ENCODE measurements around the gene COX11. TPM values are rescaled to one million over a fixed set of nuclear protein-coding genes. Genes with fewer than 3 reads are reported as not detected.

COX11 gene
- total and polyA plus RNA-seq, 2 experiments from 2014 or later, result 63.6 to 96.9 TPM

DNA sequence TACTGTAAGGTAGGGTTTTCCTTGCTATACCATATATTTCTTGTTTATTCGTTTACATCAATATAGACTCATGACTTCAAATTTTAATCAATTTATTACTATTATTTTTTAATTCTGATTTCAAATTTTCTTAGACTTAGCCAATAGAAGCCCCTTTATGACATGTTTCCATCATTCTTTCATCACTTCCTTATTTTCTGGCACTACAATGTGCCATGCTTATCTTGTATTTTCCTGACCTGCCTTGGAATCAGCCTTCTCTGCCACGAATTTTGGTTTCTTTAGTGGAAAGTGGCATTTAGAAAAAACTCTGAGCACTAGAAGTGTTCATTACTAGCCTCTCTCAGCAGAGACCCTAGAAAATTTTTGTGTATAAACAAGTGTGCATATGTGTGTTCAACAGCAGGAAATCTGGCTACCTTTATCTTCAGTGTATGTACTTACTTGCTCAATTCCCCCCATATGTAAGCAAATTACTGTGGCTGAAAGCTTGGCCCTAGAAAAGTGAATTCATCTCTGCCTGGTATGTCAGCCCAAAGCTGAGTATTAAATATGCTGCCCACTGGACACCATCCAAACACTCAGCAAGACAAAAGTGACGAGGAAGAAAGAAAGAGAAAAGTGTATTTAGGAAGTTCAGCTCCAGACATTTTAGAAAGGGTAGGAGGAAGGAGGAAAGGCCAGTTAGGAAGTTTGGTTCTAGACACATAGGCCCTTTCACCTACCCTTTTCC is 4.1 kb upstream of the COX11 start:
- Histone ChIP-seq H3K27me3 (no peaks in the 10 kb centered on the region), H3K4me1 (ENCODE audit: low read depth) (peaks cover 4% of the 10 kb centered on the region), H3K4me3 (no peak overlapping the region), H3K36me3 (no peaks in the 10 kb centered on the region), H3K9me3 (ENCODE audit: low read depth) (no peaks in the 10 kb centered on the region), H3K27ac (no peak overlapping the region)
- TF ChIP-seq, protein P1, sequence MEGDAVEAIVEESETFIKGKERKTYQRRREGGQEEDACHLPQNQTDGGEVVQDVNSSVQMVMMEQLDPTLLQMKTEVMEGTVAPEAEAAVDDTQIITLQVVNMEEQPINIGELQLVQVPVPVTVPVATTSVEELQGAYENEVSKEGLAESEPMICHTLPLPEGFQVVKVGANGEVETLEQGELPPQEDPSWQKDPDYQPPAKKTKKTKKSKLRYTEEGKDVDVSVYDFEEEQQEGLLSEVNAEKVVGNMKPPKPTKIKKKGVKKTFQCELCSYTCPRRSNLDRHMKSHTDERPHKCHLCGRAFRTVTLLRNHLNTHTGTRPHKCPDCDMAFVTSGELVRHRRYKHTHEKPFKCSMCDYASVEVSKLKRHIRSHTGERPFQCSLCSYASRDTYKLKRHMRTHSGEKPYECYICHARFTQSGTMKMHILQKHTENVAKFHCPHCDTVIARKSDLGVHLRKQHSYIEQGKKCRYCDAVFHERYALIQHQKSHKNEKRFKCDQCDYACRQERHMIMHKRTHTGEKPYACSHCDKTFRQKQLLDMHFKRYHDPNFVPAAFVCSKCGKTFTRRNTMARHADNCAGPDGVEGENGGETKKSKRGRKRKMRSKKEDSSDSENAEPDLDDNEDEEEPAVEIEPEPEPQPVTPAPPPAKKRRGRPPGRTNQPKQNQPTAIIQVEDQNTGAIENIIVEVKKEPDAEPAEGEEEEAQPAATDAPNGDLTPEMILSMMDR (IDR thresholded peaks at IDR 0.05; ENCODE audit: low read depth, low read length), result no peak
- peak in 1 of 2 donors; percentile 30 for DNase-seq (ENCODE audit: low read depth in 1 of 2, low spot score in 1 of 2)

DNA sequence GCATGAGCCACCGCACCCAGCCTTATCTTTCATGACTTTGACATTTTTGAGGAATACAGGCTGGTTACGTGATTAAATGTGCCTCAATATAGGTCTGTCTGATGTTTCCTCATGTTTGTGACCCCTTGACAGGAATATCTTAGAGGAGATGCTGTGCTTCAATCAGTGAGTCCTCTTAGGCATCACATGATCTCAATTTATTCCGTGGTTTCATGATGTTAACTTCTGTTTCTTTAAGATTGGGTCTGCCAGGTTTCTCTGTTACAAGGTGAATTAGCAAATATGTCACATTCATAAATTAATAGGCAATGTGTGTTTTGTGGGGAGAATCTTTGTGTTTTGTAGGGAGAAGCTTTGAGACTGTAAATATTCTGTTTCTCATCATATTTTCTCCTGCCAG is 3.4 kb upstream of the COX11 start:
- no peak overlapping the region for H3K27ac ChIP-seq
- H3K36me3 ChIP-seq, result no peaks in the 10 kb centered on the region
- peaks cover 7% of the 10 kb centered on the region for H3K4me1 ChIP-seq (ENCODE audit: low read depth)
- no peak for DNase-seq (ENCODE audit: low read depth in 1 of 2, low spot score in 1 of 2)
- no peaks in the 10 kb centered on the region for H3K27me3 ChIP-seq
- H3K4me3 ChIP-seq, result no peak overlapping the region
- no peaks in the 10 kb centered on the region for H3K9me3 ChIP-seq (ENCODE audit: low read depth)
- TF ChIP-seq, protein P1 (IDR thresholded peaks at IDR 0.05; ENCODE audit: low read depth, low read length), result no peak

DNA sequence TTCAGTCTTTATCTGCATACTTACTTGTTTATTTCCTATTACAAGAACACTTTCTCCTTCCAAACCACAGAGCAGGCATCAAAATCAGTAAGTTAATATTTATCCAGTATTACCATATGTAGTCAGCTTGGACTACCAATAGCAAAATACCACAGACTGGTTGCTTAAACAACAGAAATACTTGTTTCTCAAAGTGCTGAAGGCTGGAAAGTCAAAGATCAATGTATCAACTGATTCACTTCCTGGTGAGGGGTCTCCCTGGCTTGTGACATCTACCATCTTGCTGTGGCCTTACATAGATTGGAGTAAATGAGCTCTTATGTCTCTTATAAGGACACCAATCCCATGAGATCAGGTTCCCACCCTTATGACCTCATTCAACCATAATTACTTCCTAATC is 2.7 kb upstream of the COX11 start:
- no peaks in the 10 kb centered on the region for H3K9me3 ChIP-seq (ENCODE audit: low read depth)
- TF ChIP-seq, protein P1 (IDR thresholded peaks at IDR 0.05; ENCODE audit: low read depth, low read length), result no peak
- H3K27me3 ChIP-seq, result no peaks in the 10 kb centered on the region
- H3K4me3 ChIP-seq, result no peak overlapping the region
- H3K4me1 ChIP-seq (ENCODE audit: low read depth), result peaks cover 7% of the 10 kb centered on the region
- no peaks in the 10 kb centered on the region for H3K36me3 ChIP-seq
- H3K27ac ChIP-seq, result no peak overlapping the region
- DNase-seq (ENCODE audit: low read depth in 1 of 2, low spot score in 1 of 2), result no peak

DNA sequence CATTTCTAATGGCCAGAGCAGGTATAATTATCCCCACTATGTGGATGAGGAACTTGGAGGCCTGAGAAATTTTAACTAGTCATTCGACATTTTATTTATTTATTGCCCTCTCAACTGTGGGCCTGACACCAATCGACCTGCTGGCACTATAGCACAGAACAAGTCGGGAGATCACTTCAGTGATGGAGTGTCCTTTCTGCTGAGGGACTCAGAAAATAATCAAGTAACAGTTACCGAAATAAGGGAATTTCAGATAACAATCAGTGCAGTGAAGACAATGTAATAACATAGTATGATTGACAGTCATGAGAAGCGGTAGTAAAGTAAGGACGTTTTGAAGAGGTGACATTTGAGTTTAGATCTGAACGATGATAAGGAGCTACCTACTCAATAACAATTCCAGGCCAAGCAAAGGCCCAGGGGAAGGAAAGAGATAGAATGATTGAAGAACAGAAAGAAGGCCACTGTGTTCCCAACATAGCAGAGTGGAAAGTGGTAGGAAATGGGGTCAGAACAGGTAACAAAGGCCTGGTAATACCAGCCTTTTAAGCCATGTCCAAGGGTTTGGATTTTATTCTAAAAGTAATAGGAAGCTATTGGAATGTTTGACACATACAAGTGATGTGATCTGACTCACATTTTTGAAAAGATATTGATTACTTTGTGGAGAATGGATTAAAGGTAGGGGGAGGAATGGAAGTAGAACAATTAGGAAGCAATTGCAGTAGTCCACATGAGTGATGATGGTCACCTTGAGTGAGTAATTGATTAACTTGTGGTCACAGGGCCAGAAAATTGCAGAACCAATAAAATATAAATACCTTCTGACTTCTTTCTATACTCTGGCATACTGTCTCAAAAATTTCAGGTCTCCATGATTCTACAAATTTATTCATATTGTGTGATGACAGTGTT is 1.5 kb upstream of the COX11 start:
- TF ChIP-seq, protein P1 (IDR thresholded peaks at IDR 0.05; ENCODE audit: low read depth, low read length), result no peak
- H3K27me3 ChIP-seq, result no peaks in the 10 kb centered on the region
- peaks cover 7% of the 10 kb centered on the region for H3K4me1 ChIP-seq (ENCODE audit: low read depth)
- DNase-seq (ENCODE audit: low read depth in 1 of 2, low spot score in 1 of 2), result no peak
- peak overlapping the region; percentile 99 for H3K4me3 ChIP-seq
- no peaks in the 10 kb centered on the region for H3K9me3 ChIP-seq (ENCODE audit: low read depth)
- peaks cover under 1% of the 10 kb centered on the region for H3K36me3 ChIP-seq
- peak overlapping the region; percentile 89 for H3K27ac ChIP-seq

DNA sequence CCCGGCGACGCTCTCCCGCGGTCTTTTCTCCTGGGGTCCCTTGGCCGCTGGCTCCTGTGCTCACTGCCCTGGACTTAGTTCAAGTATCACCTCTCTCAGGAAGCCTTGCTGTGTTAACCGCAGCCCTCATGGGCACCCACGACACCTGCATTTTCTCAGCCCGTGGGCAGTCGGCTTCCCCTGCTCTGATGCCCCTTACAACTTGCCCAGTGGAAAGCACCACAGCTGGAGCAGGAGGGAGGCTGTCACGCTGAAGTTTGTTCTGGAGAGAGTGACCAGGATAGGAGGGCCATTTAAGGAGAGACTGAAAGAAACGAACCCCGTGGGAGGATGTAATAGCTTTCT is 506 bp upstream of the COX11 start:
- Histone ChIP-seq H3K27me3 (no peaks in the 10 kb centered on the region), H3K36me3 (peaks cover 10% of the 10 kb centered on the region), H3K27ac (peak overlapping the region; percentile 89), H3K4me1 (ENCODE audit: low read depth) (peaks cover 7% of the 10 kb centered on the region), H3K9me3 (ENCODE audit: low read depth) (no peaks in the 10 kb centered on the region), H3K4me3 (peak overlapping the region; percentile 99)
- TF ChIP-seq, protein P1 (IDR thresholded peaks at IDR 0.05; ENCODE audit: low read depth, low read length), result no peak
- DNase-seq (ENCODE audit: low read depth in 1 of 2, low spot score in 1 of 2), result peak; percentile 51 to 53

All from cardiac muscle cell (in vitro differentiated cells and primary cell).